Neural cell (in vitro differentiated cells): ENCODE data around the gene COL18A1. TPM values are rescaled to one million over a fixed set of nuclear protein-coding genes. Genes with fewer than 3 reads are reported as not detected.

ENCODE experiments used
- H2AFZ ChIP-seq: fragments of 200-600, 300-800 bp; sonication (generic), shearing (Covaris generic); 2 replicates; pipeline ENCODE4 v1.6.0; 2014; ENCODE audit warnings: low read depth, mild to moderate bottlenecking, antibody characterized with exemption, low read length, moderate library complexity
- H3F3A ChIP-seq: fragments of 200-600 bp; shearing (Covaris generic); 2 replicates; pipeline ENCODE4 v1.6.1; 2016; ENCODE audit warnings: mild to moderate bottlenecking, moderate library complexity, mixed read lengths, antibody characterized with exemption, low read length; ENCODE audit not compliant: insufficient read depth, poor library complexity, severe bottlenecking
- H3K27ac ChIP-seq: fragments of 200-600, 300-800 bp; sonication (generic), shearing (Covaris generic); 2 replicates; pipeline ENCODE4 v1.5.1; 2014; ENCODE audit warnings: mild to moderate bottlenecking, low read length, moderate library complexity
- H3K27me3 ChIP-seq: fragments of 300-800, 200-600 bp; sonication (generic), shearing (Covaris generic); 2 replicates; pipeline ENCODE4 v1.6.0; 2014; ENCODE audit warnings: mild to moderate bottlenecking, low read depth, low read length, moderate library complexity; ENCODE audit not compliant: insufficient read depth
- H3K36me3 ChIP-seq: fragments of 300-800, 200-600 bp; sonication (generic), shearing (Covaris generic); 2 replicates; pipeline ENCODE4 v1.5.1; 2014; ENCODE audit warnings: mild to moderate bottlenecking, antibody characterized with exemption, low read length, moderate library complexity; ENCODE audit not compliant: insufficient read depth
- H3K4me2 ChIP-seq: fragments of 300-800, 200-600 bp; sonication (generic), shearing (Covaris generic); 2 replicates; pipeline ENCODE4 v1.6.0; 2014; ENCODE audit warnings: mild to moderate bottlenecking, low read length
- H3K4me3 ChIP-seq: fragments of 300-800, 200-600 bp; sonication (generic), shearing (Covaris generic); 2 replicates; pipeline ENCODE4 v1.5.1; 2014; ENCODE audit warnings: mild to moderate bottlenecking, low read length, moderate library complexity
- H3K79me2 ChIP-seq: fragments of 200-600 bp; shearing (Covaris generic); replicated peaks from 2 replicates; pipeline ENCODE4 v1.6.0; 2014; ENCODE audit warnings: mild to moderate bottlenecking, low read length, moderate library complexity; ENCODE audit not compliant: insufficient read depth
- H3K9ac ChIP-seq: fragments of 300-800, 200-600 bp; sonication (generic), shearing (Covaris generic); 2 replicates; pipeline ENCODE4 v1.6.1; 2016; ENCODE audit warnings: mild to moderate bottlenecking, low read length, mixed read lengths
- H3K9me2 ChIP-seq: fragments of 200-600 bp; shearing (Covaris generic); 2 replicates; pipeline ENCODE4 v1.6.1; 2016; ENCODE audit warnings: mild to moderate bottlenecking, low read length, mixed read lengths; ENCODE audit not compliant: insufficient read depth
- H3K9me3 ChIP-seq: fragments of 200-600, 300-800 bp; sonication (generic), shearing (Covaris generic); 2 replicates; pipeline ENCODE4 v1.6.1; 2016; ENCODE audit warnings: mild to moderate bottlenecking, mixed run types, low read length, moderate library complexity, mixed read lengths
- H4K20me1 ChIP-seq: fragments of 200-600 bp; shearing (Covaris generic); 2 replicates; pipeline ENCODE4 v1.6.1; 2016; ENCODE audit warnings: mild to moderate bottlenecking, mixed run types; ENCODE audit not compliant: insufficient read depth
- CTCF ChIP-seq: fragments of 450-650 bp; IDR thresholded peaks from 2 replicates; pipeline ENCODE4 v1.5.1; 2014; ENCODE audit warnings: antibody characterized with exemption, mild to moderate bottlenecking, moderate library complexity; ENCODE audit not compliant: poor library complexity, severe bottlenecking
- EP300 ChIP-seq: fragments of 450-650 bp; conservative IDR thresholded peaks from 2 replicates; pipeline ENCODE4 v1.6.1; 2014; ENCODE audit warnings: antibody characterized with exemption, mild to moderate bottlenecking, moderate library complexity; ENCODE audit not compliant: poor library complexity, severe bottlenecking
- EZH2 ChIP-seq: fragments of 200-600, 300-800 bp; shearing (Covaris generic), sonication (generic); IDR thresholded peaks from 2 replicates; pipeline ENCODE4 v1.6.1; 2014; ENCODE audit warnings: antibody characterized with exemption, low read length, borderline replicate concordance, mild to moderate bottlenecking; ENCODE audit not compliant: insufficient read depth, poor library complexity, severe bottlenecking
- MXI1 ChIP-seq: fragments of 450-650 bp; conservative IDR thresholded peaks from 2 replicates; pipeline ENCODE4 v1.6.1; 2014; ENCODE audit warnings: antibody characterized with exemption, mild to moderate bottlenecking; ENCODE audit not compliant: poor library complexity, severe bottlenecking
- POLR2AphosphoS5 ChIP-seq: IDR thresholded peaks from 2 replicates; pipeline ENCODE4 v1.6.1; 2012
- RAD21 ChIP-seq: fragments of 450-650 bp; conservative IDR thresholded peaks from 2 replicates; pipeline ENCODE4 v1.6.1; 2014; ENCODE audit warnings: antibody characterized with exemption, mild to moderate bottlenecking, moderate library complexity
- SMC3 ChIP-seq: fragments of 450-650 bp; conservative IDR thresholded peaks from 2 replicates; pipeline ENCODE4 v1.6.1; 2014; ENCODE audit warnings: antibody characterized with exemption, mild to moderate bottlenecking, moderate library complexity; ENCODE audit not compliant: poor library complexity
- TAF1 ChIP-seq: IDR thresholded peaks from 2 replicates; pipeline ENCODE4 v1.6.1; 2012; ENCODE audit warnings: low read depth
- polyA plus RNA-seq: library from polyadenylated mRNA; depleted of rRNA; stranded (reverse); fragments of >200 nt; gene quantifications from 2 replicates; pipeline ENCODE4 v1.2.3, GENCODE V29; 2014
- TF ChIP-seq, protein P1 (sequence below): IDR thresholded peaks from 2 replicates; pipeline ENCODE4 v1.6.1; 2012; ENCODE audit warnings: borderline replicate concordance

COL18A1 gene
- polyA plus RNA-seq, 1 donor from 2014 or later, result 2.5 TPM

DNA sequence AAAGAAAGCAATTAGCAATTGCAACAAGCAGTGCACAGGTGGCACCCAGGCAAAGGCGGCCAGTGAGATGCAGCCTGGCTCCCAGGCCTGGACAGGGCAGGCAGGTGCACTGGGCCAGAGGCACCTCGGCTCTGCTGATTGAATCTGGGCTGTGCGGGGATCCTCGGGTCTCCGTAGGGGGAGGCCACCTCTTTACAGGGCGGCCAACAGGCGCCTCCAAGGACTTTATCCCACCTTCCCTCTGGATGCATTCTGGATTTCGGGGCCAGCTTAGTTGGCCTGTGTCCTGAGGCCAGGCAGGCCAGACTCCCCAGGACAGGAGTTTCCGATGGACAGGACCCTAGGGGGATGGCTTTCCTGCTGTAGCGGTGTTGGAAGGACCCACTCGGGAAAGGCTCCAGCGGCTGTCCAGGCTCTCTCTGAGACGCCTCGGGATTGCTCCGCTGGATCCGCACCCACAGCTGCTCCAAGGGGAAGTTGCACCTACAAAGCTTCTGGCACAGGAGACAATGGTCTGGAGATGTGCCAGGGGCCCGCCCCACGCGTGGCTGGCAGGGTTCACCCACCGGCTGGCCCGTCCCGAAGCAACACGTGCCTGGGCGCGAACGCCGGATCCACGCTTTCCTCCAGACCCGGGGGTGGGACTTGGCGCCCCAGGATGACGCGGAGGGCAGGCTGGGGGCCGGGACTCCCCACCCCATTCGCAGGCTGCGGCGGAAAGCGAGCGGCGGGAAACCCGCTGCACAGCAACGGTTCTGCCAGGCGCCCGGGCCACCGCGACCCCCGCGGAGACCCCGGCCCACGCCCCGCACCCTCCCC, 136.5 kb downstream of the COL18A1 start:
- peak overlapping the region; percentile 51 for H3K9ac ChIP-seq
- peak overlapping the region; percentile 51 for H3K4me2 ChIP-seq
- H2AFZ ChIP-seq, result no peak overlapping the region
- TF ChIP-seq CTCF (no peak), EP300 (no peak), POLR2AphosphoS5 (no peak), EZH2 (no peak), MXI1 (peak; percentile 76), RAD21 (no peak), TAF1 (no peak)
- TF ChIP-seq, protein P1, sequence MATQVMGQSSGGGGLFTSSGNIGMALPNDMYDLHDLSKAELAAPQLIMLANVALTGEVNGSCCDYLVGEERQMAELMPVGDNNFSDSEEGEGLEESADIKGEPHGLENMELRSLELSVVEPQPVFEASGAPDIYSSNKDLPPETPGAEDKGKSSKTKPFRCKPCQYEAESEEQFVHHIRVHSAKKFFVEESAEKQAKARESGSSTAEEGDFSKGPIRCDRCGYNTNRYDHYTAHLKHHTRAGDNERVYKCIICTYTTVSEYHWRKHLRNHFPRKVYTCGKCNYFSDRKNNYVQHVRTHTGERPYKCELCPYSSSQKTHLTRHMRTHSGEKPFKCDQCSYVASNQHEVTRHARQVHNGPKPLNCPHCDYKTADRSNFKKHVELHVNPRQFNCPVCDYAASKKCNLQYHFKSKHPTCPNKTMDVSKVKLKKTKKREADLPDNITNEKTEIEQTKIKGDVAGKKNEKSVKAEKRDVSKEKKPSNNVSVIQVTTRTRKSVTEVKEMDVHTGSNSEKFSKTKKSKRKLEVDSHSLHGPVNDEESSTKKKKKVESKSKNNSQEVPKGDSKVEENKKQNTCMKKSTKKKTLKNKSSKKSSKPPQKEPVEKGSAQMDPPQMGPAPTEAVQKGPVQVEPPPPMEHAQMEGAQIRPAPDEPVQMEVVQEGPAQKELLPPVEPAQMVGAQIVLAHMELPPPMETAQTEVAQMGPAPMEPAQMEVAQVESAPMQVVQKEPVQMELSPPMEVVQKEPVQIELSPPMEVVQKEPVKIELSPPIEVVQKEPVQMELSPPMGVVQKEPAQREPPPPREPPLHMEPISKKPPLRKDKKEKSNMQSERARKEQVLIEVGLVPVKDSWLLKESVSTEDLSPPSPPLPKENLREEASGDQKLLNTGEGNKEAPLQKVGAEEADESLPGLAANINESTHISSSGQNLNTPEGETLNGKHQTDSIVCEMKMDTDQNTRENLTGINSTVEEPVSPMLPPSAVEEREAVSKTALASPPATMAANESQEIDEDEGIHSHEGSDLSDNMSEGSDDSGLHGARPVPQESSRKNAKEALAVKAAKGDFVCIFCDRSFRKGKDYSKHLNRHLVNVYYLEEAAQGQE, result no peak
- no peaks in the 10 kb centered on the region for H3K36me3 ChIP-seq
- H3F3A ChIP-seq, result no peaks in the 10 kb centered on the region
- no peaks in the 10 kb centered on the region for H3K9me3 ChIP-seq
- no peaks in the 10 kb centered on the region for H3K27me3 ChIP-seq
- no peaks in the 10 kb centered on the region for H3K79me2 ChIP-seq
- no peaks in the 10 kb centered on the region for H3K9me2 ChIP-seq
- no peaks in the 10 kb centered on the region for H4K20me1 ChIP-seq
- no peak overlapping the region for H3K27ac ChIP-seq
- H3K4me3 ChIP-seq, result peak overlapping the region; percentile 84

- no peak within 1 kb of the TSS for H2AFZ ChIP-seq
- H3K4me3 ChIP-seq, result peak within 1 kb of the TSS; percentile 84
- H3K27me3 ChIP-seq, result no peaks in the 10 kb centered on the region
- H3K4me2 ChIP-seq, result peak within 1 kb of the TSS; percentile 51
- H3K79me2 ChIP-seq, result no peaks in the 10 kb centered on the region
- peak within 1 kb of the TSS; percentile 51 for H3K9ac ChIP-seq
- H3F3A ChIP-seq, result no peaks in the 10 kb centered on the region
- H3K36me3 ChIP-seq, result no peaks in the 10 kb centered on the region
- no peaks in the 10 kb centered on the region for H3K9me2 ChIP-seq
- H4K20me1 ChIP-seq, result no peaks in the 10 kb centered on the region
- no peaks in the 10 kb centered on the region for H3K9me3 ChIP-seq
- no peak within 1 kb of the TSS for H3K27ac ChIP-seq
- TF ChIP-seq EP300 (no peak), TAF1 (no peak), CTCF (peak; percentile 47), EZH2 (no peak), SMC3 (peak; percentile 56), POLR2AphosphoS5 (no peak), RAD21 (peak; percentile 32), MXI1 (peak; percentile 15)
- TF ChIP-seq, protein P1, result no peak
Observed at GRCh38 chr21:45542242-45542666, 137.3 kb downstream of the COL18A1 start, which contains the start of gene SLC19A1. Gene SLC19A1, minus strand, starts transcription at chr21:45542440. Its CDS starts 4,481 bp downstream, at chr21:45537959.
